Neural cell (in vitro differentiated cells): Measurements from ENCODE around the gene PEA15. TPM values are rescaled to one million over a fixed set of nuclear protein-coding genes. Genes with fewer than 3 reads are reported as not detected.

Experiments
- H2AFZ ChIP-seq: fragments of 200-600, 300-800 bp; sonication (generic), shearing (Covaris generic); 2 replicates; pipeline ENCODE4 v1.6.0; 2014; ENCODE audit warnings: low read depth, mild to moderate bottlenecking, antibody characterized with exemption, low read length, moderate library complexity
- H3F3A ChIP-seq: fragments of 200-600 bp; shearing (Covaris generic); 2 replicates; pipeline ENCODE4 v1.6.1; 2016; ENCODE audit warnings: mild to moderate bottlenecking, moderate library complexity, mixed read lengths, antibody characterized with exemption, low read length; ENCODE audit not compliant: insufficient read depth, poor library complexity, severe bottlenecking
- H3K27ac ChIP-seq: fragments of 200-600, 300-800 bp; sonication (generic), shearing (Covaris generic); 2 replicates; pipeline ENCODE4 v1.5.1; 2014; ENCODE audit warnings: mild to moderate bottlenecking, low read length, moderate library complexity
- H3K27me3 ChIP-seq: fragments of 300-800, 200-600 bp; sonication (generic), shearing (Covaris generic); 2 replicates; pipeline ENCODE4 v1.6.0; 2014; ENCODE audit warnings: mild to moderate bottlenecking, low read depth, low read length, moderate library complexity; ENCODE audit not compliant: insufficient read depth
- H3K36me3 ChIP-seq: fragments of 300-800, 200-600 bp; sonication (generic), shearing (Covaris generic); 2 replicates; pipeline ENCODE4 v1.5.1; 2014; ENCODE audit warnings: mild to moderate bottlenecking, antibody characterized with exemption, low read length, moderate library complexity; ENCODE audit not compliant: insufficient read depth
- H3K4me2 ChIP-seq: fragments of 300-800, 200-600 bp; sonication (generic), shearing (Covaris generic); 2 replicates; pipeline ENCODE4 v1.6.0; 2014; ENCODE audit warnings: mild to moderate bottlenecking, low read length
- H3K4me3 ChIP-seq: fragments of 300-800, 200-600 bp; sonication (generic), shearing (Covaris generic); 2 replicates; pipeline ENCODE4 v1.5.1; 2014; ENCODE audit warnings: mild to moderate bottlenecking, low read length, moderate library complexity
- H3K79me2 ChIP-seq: fragments of 200-600 bp; shearing (Covaris generic); replicated peaks from 2 replicates; pipeline ENCODE4 v1.6.0; 2014; ENCODE audit warnings: mild to moderate bottlenecking, low read length, moderate library complexity; ENCODE audit not compliant: insufficient read depth
- H3K9ac ChIP-seq: fragments of 300-800, 200-600 bp; sonication (generic), shearing (Covaris generic); 2 replicates; pipeline ENCODE4 v1.6.1; 2016; ENCODE audit warnings: mild to moderate bottlenecking, low read length, mixed read lengths
- H3K9me2 ChIP-seq: fragments of 200-600 bp; shearing (Covaris generic); 2 replicates; pipeline ENCODE4 v1.6.1; 2016; ENCODE audit warnings: mild to moderate bottlenecking, low read length, mixed read lengths; ENCODE audit not compliant: insufficient read depth
- H3K9me3 ChIP-seq: fragments of 200-600, 300-800 bp; sonication (generic), shearing (Covaris generic); 2 replicates; pipeline ENCODE4 v1.6.1; 2016; ENCODE audit warnings: mild to moderate bottlenecking, mixed run types, low read length, moderate library complexity, mixed read lengths
- H4K20me1 ChIP-seq: fragments of 200-600 bp; shearing (Covaris generic); 2 replicates; pipeline ENCODE4 v1.6.1; 2016; ENCODE audit warnings: mild to moderate bottlenecking, mixed run types; ENCODE audit not compliant: insufficient read depth
- CTCF ChIP-seq: fragments of 450-650 bp; IDR thresholded peaks from 2 replicates; pipeline ENCODE4 v1.5.1; 2014; ENCODE audit warnings: antibody characterized with exemption, mild to moderate bottlenecking, moderate library complexity; ENCODE audit not compliant: poor library complexity, severe bottlenecking
- EP300 ChIP-seq: fragments of 450-650 bp; conservative IDR thresholded peaks from 2 replicates; pipeline ENCODE4 v1.6.1; 2014; ENCODE audit warnings: antibody characterized with exemption, mild to moderate bottlenecking, moderate library complexity; ENCODE audit not compliant: poor library complexity, severe bottlenecking
- EZH2 ChIP-seq: fragments of 200-600, 300-800 bp; shearing (Covaris generic), sonication (generic); IDR thresholded peaks from 2 replicates; pipeline ENCODE4 v1.6.1; 2014; ENCODE audit warnings: antibody characterized with exemption, low read length, borderline replicate concordance, mild to moderate bottlenecking; ENCODE audit not compliant: insufficient read depth, poor library complexity, severe bottlenecking
- MXI1 ChIP-seq: fragments of 450-650 bp; conservative IDR thresholded peaks from 2 replicates; pipeline ENCODE4 v1.6.1; 2014; ENCODE audit warnings: antibody characterized with exemption, mild to moderate bottlenecking; ENCODE audit not compliant: poor library complexity, severe bottlenecking
- POLR2AphosphoS5 ChIP-seq: IDR thresholded peaks from 2 replicates; pipeline ENCODE4 v1.6.1; 2012
- RAD21 ChIP-seq: fragments of 450-650 bp; conservative IDR thresholded peaks from 2 replicates; pipeline ENCODE4 v1.6.1; 2014; ENCODE audit warnings: antibody characterized with exemption, mild to moderate bottlenecking, moderate library complexity
- REST ChIP-seq: IDR thresholded peaks from 2 replicates; pipeline ENCODE4 v1.6.1; 2012; ENCODE audit warnings: borderline replicate concordance
- SMC3 ChIP-seq: fragments of 450-650 bp; conservative IDR thresholded peaks from 2 replicates; pipeline ENCODE4 v1.6.1; 2014; ENCODE audit warnings: antibody characterized with exemption, mild to moderate bottlenecking, moderate library complexity; ENCODE audit not compliant: poor library complexity
- TAF1 ChIP-seq: IDR thresholded peaks from 2 replicates; pipeline ENCODE4 v1.6.1; 2012; ENCODE audit warnings: low read depth
- polyA plus RNA-seq: library from polyadenylated mRNA; depleted of rRNA; stranded (reverse); fragments of >200 nt; gene quantifications from 2 replicates; pipeline ENCODE4 v1.2.3, GENCODE V29; 2014

Gene PEA15
- polyA plus RNA-seq, 1 donor from 2014 or later = 46.4 TPM

- no peaks in the 10 kb centered on the region for H4K20me1 ChIP-seq
- H3K9me3 ChIP-seq = no peaks in the 10 kb centered on the region
- H3K4me3 ChIP-seq = no peak overlapping the region
- no peak for TF ChIP-seq CTCF
- TF ChIP-seq EZH2 = no peak
- no peak for TF ChIP-seq MXI1
- no peak for TF ChIP-seq POLR2AphosphoS5
- no peak for TF ChIP-seq EP300
- TF ChIP-seq TAF1 = no peak
- no peak for TF ChIP-seq SMC3
- no peak for TF ChIP-seq REST
- TF ChIP-seq RAD21 = no peak
- no peaks in the 10 kb centered on the region for H3K9me2 ChIP-seq
- no peaks in the 10 kb centered on the region for H3F3A ChIP-seq
- H3K27ac ChIP-seq = no peak overlapping the region
- H2AFZ ChIP-seq = no peak overlapping the region
- H3K27me3 ChIP-seq = no peaks in the 10 kb centered on the region
- H3K36me3 ChIP-seq = peaks cover 9% of the 10 kb centered on the region
- H3K79me2 ChIP-seq = no peaks in the 10 kb centered on the region
- no peak overlapping the region for H3K4me2 ChIP-seq
- H3K9ac ChIP-seq = no peak overlapping the region
These were observed 19.4 kb downstream of the PEA15 start for GRCh38 chr1:160224606-160225005.

- H3K4me3 ChIP-seq = no peak overlapping the region
- H3K27ac ChIP-seq = no peak overlapping the region
- H3K9ac ChIP-seq = no peak overlapping the region
- peaks cover 4% of the 10 kb centered on the region for H3K36me3 ChIP-seq
- H3K79me2 ChIP-seq = no peaks in the 10 kb centered on the region
- H4K20me1 ChIP-seq = no peaks in the 10 kb centered on the region
- no peaks in the 10 kb centered on the region for H3K9me2 ChIP-seq
- H3K4me2 ChIP-seq = no peak overlapping the region
- TF ChIP-seq POLR2AphosphoS5 (no peak), RAD21 (no peak), EZH2 (no peak), MXI1 (no peak), REST (no peak), SMC3 (no peak), CTCF (no peak), EP300 (no peak)
- no peaks in the 10 kb centered on the region for H3K27me3 ChIP-seq
- H3K9me3 ChIP-seq = no peaks in the 10 kb centered on the region
- H3F3A ChIP-seq = no peaks in the 10 kb centered on the region
- no peak overlapping the region for H2AFZ ChIP-seq
These were observed 20.2 kb downstream of the PEA15 start for GRCh38 chr1:160225345-160225744.
